Measurements from ENCODE around the gene ARHGAP15.

Gene ARHGAP15

GRCh38 chr2:143261986-143262385, 132.8 kb downstream of the ARHGAP15 start:
- no peak overlapping the region for H3K9ac ChIP-seq (ENCODE audit: insufficient read length)
- DNase-seq (ENCODE audit: low read depth, low spot score), result no peak
- TF ChIP-seq POLR2AphosphoS5 (IDR thresholded peaks at IDR 0.05; ENCODE audit: borderline replicate concordance, low read depth, low read length) (no peak), FOXP2 (optimal IDR thresholded peaks at IDR 0.05; ENCODE audit: control extremely low read depth, extremely low read length, insufficient read depth) (no peak), EZH2 (IDR thresholded peaks at IDR 0.05) (no peak)
- peaks cover 5% of the 10 kb centered on the region; the same call in 1 of the 2 replicates for H3K9me3 ChIP-seq (ENCODE audit: low read depth, low read length)
- peaks cover 15% of the 10 kb centered on the region for H3K36me3 ChIP-seq (ENCODE audit: insufficient read depth, low read length)
- peak overlapping the region; percentile 3; the same call in 1 of the 2 replicates for H3K27ac ChIP-seq
- H3K4me3 ChIP-seq, result no peak overlapping the region

GRCh38 chr2:143262389-143262788, 133.2 kb downstream of the ARHGAP15 start:
- TF ChIP-seq EZH2 (IDR thresholded peaks at IDR 0.05), result no peak
- TF ChIP-seq POLR2AphosphoS5 (IDR thresholded peaks at IDR 0.05; ENCODE audit: borderline replicate concordance, low read depth, low read length), result no peak
- TF ChIP-seq FOXP2 (optimal IDR thresholded peaks at IDR 0.05; ENCODE audit: control extremely low read depth, extremely low read length, insufficient read depth), result no peak

DNA sequence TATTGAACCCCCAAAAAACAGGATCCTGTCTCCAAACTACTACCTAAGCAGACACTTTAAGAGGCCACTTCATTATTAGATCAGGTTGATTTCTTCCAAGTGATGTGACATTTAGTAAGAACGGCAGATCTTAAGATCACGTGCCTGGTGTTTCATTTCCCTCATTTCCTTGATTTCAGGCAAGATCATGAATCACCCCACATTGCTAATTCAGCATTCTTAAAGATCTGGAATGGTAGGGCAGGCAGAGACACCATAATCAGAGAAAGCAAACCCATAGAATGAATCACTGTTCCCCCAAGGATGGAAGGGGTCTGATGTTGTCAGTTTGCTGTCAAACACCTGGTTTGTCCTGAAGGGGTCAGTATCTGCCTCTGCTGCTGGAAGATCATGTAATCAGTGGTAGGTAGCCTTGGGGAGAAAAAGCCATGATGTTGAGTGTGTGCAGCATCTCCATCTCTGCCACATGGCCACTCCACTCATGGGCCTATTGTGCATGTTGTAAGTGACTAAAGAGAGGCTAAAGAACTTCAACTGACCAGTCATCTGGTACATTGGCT, 133.9 kb downstream of the ARHGAP15 start:
- Histone ChIP-seq H3K9me3 (ENCODE audit: low read depth, low read length) (peaks cover 5% of the 10 kb centered on the region; the same call in 1 of the 2 replicates), H3K27ac (no peak overlapping the region), H3K4me3 (no peak overlapping the region), H3K36me3 (ENCODE audit: insufficient read depth, low read length) (peaks cover 15% of the 10 kb centered on the region), H3K9ac (ENCODE audit: insufficient read length) (no peak overlapping the region)
- no peak for DNase-seq (ENCODE audit: low read depth, low spot score)
- TF ChIP-seq EZH2 (IDR thresholded peaks at IDR 0.05) (no peak), FOXP2 (optimal IDR thresholded peaks at IDR 0.05; ENCODE audit: control extremely low read depth, extremely low read length, insufficient read depth) (no peak), POLR2AphosphoS5 (IDR thresholded peaks at IDR 0.05; ENCODE audit: borderline replicate concordance, low read depth, low read length) (no peak)

More at GRCh38 chr2:143262389-143262788, 133.2 kb downstream of the ARHGAP15 start:
- H3K27ac ChIP-seq, result 0 out of 2 replicates have a peak overlapping the region, but pooled peaks have one; percentile 3
- H3K9ac ChIP-seq (ENCODE audit: insufficient read length), result no peak overlapping the region
- H3K4me3 ChIP-seq, result no peak overlapping the region
- no peak for DNase-seq (ENCODE audit: low read depth, low spot score)
- H3K9me3 ChIP-seq (ENCODE audit: low read depth, low read length), result peaks cover 5% of the 10 kb centered on the region; the same call in 1 of the 2 replicates
- H3K36me3 ChIP-seq (ENCODE audit: insufficient read depth, low read length), result peaks cover 15% of the 10 kb centered on the region

DNA sequence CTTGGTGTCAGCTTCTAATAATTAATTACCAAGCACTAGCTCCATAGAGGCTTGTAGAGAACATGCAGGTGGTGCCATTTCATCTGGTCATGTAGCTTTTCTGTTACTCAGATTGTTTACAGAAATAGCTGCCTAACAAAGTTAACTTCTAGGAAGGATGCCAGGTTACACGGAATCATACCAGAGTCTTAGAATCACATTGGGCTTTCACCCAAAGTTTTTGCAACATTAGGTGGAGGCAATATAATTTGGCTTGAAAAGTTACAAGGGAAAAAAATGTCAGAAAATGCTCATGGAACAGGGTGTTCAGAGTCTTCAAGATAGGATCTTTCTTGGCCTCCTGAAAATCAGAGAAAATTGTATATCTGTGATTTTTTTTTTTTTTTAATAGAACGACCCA, 135.6 kb downstream of the ARHGAP15 start:
- Histone ChIP-seq H3K9ac (ENCODE audit: insufficient read length) (no peak overlapping the region), H3K36me3 (ENCODE audit: insufficient read depth, low read length) (peaks cover 15% of the 10 kb centered on the region), H3K27ac (no peak overlapping the region), H3K4me3 (no peak overlapping the region), H3K9me3 (ENCODE audit: low read depth, low read length) (peaks cover 5% of the 10 kb centered on the region; the same call in 1 of the 2 replicates)
- no peak for TF ChIP-seq POLR2AphosphoS5 (IDR thresholded peaks at IDR 0.05; ENCODE audit: borderline replicate concordance, low read depth, low read length)
- TF ChIP-seq EZH2 (IDR thresholded peaks at IDR 0.05), result no peak
- TF ChIP-seq FOXP2 (optimal IDR thresholded peaks at IDR 0.05; ENCODE audit: control extremely low read depth, extremely low read length, insufficient read depth), result no peak
- DNase-seq (ENCODE audit: low read depth, low spot score), result no peak

GRCh38 chr2:143279672-143280071, 150.5 kb downstream of the ARHGAP15 start:
- DNase-seq (ENCODE audit: low read depth, low spot score), result no peak
- TF ChIP-seq FOXP2 (optimal IDR thresholded peaks at IDR 0.05; ENCODE audit: control extremely low read depth, extremely low read length, insufficient read depth) (no peak), POLR2AphosphoS5 (IDR thresholded peaks at IDR 0.05; ENCODE audit: borderline replicate concordance, low read depth, low read length) (no peak), EZH2 (IDR thresholded peaks at IDR 0.05) (no peak)
- H3K9ac ChIP-seq (ENCODE audit: insufficient read length), result no peak overlapping the region
- no peaks in the 10 kb centered on the region for H3K9me3 ChIP-seq (ENCODE audit: low read depth, low read length)
- no peak overlapping the region for H3K27ac ChIP-seq
- no peak overlapping the region for H3K4me3 ChIP-seq
- H3K36me3 ChIP-seq (ENCODE audit: insufficient read depth, low read length), result no peaks in the 10 kb centered on the region

DNA sequence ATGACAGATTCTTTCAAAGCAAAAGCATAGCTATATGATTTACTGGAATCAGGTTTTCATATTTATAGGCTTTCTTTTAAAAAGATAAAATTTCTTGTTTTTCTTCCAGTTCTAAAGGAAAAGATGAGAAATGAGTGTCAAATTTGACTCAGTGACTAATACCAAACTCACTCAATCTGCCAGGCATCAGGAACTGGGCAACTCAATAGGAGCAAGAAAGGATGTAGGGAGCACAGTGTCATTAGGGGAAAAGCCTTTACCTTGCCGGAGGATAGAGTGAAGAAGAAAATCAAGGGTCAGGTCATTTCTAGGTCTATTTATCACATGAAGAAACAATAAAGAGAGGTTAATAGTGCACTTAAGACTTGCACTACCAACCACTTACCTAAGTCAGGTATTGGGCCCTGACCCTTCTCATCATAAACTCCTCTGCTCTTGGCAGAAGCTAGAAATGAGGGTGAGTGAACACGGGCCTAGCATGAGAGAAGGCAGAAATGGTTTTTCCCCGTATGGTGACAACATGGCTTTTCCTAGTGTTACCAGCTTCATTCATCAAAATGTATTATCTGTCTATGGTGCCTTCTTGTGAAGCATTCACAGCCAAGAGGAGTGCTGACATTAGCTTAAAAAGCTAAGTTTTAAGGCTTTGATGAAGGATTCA, 151.0 kb downstream of the ARHGAP15 start:
- DNase-seq (ENCODE audit: low read depth, low spot score), result no peak
- TF ChIP-seq FOXP2 (optimal IDR thresholded peaks at IDR 0.05; ENCODE audit: control extremely low read depth, extremely low read length, insufficient read depth), result no peak
- no peak for TF ChIP-seq POLR2AphosphoS5 (IDR thresholded peaks at IDR 0.05; ENCODE audit: borderline replicate concordance, low read depth, low read length)
- TF ChIP-seq EZH2 (IDR thresholded peaks at IDR 0.05), result no peak
- H3K9ac ChIP-seq (ENCODE audit: insufficient read length), result no peak overlapping the region
- no peaks in the 10 kb centered on the region for H3K36me3 ChIP-seq (ENCODE audit: insufficient read depth, low read length)
- no peak overlapping the region for H3K27ac ChIP-seq
- no peaks in the 10 kb centered on the region for H3K9me3 ChIP-seq (ENCODE audit: low read depth, low read length)
- H3K4me3 ChIP-seq, result no peak overlapping the region

GRCh38 chr2:143282684-143283083, 153.5 kb downstream of the ARHGAP15 start:
- Histone ChIP-seq H3K36me3 (ENCODE audit: insufficient read depth, low read length) (no peaks in the 10 kb centered on the region), H3K4me3 (no peak overlapping the region), H3K9ac (ENCODE audit: insufficient read length) (no peak overlapping the region), H3K9me3 (ENCODE audit: low read depth, low read length) (no peaks in the 10 kb centered on the region), H3K27ac (no peak overlapping the region)
- TF ChIP-seq FOXP2 (optimal IDR thresholded peaks at IDR 0.05; ENCODE audit: control extremely low read depth, extremely low read length, insufficient read depth) (no peak), POLR2AphosphoS5 (IDR thresholded peaks at IDR 0.05; ENCODE audit: borderline replicate concordance, low read depth, low read length) (no peak), EZH2 (IDR thresholded peaks at IDR 0.05) (no peak)
- DNase-seq (ENCODE audit: low read depth, low spot score), result no peak

DNA sequence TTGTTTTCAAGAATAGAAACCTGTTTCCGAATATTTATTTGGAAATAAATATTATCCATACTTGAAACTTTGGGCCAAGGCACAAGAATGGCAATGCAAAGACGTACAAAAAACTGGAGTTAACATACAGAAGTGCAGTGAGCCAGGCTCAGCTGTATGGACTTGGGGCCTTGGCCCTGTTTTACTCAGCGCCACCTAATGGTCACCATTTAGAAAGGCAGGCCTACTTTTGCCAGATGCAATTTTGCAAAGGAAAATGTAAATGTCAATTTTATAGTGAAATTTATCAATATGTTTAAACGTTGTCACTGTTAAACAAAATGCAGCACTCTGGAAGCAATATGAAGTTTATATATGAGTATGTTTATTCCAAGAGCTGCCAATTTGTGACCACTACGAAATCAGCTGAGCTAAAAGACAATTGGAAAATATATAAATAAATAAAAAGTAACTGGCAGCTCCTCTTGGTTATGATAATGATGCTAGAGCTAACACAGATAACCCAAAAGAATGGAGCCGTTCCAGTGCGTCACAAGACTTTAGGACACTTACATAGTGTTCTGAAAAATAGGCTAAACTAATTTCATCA, 155.0 kb downstream of the ARHGAP15 start:
- TF ChIP-seq EZH2 (IDR thresholded peaks at IDR 0.05) (no peak), POLR2AphosphoS5 (IDR thresholded peaks at IDR 0.05; ENCODE audit: borderline replicate concordance, low read depth, low read length) (no peak), FOXP2 (optimal IDR thresholded peaks at IDR 0.05; ENCODE audit: control extremely low read depth, extremely low read length, insufficient read depth) (no peak)

More for the DNA sequence above, 155.0 kb downstream of the ARHGAP15 start:
- DNase-seq (ENCODE audit: low read depth, low spot score), result no peak
- Histone ChIP-seq H3K9ac (ENCODE audit: insufficient read length) (no peak overlapping the region), H3K9me3 (ENCODE audit: low read depth, low read length) (no peaks in the 10 kb centered on the region), H3K36me3 (ENCODE audit: insufficient read depth, low read length) (no peaks in the 10 kb centered on the region), H3K4me3 (no peak overlapping the region), H3K27ac (no peak overlapping the region)
